NCI-H345 treated with DMSO at 0.1 percent for 48 hours (cell line): Measurements from ENCODE around the gene SYNGR3.
"Not testable (repeated sequence)": the region's sequence is repeated elsewhere in the genome, so short reads cannot be mapped to it uniquely, and the experiment has no call there.

ENCODE experiments used
- DNase-seq: peaks from one replicate; lab custom pipeline; 2025; ENCODE audit not compliant: unreplicated experiment; lab: John Stamatoyannopoulos, UW

SYNGR3 gene

GRCh38 chr16:1989209-1990100 is at the start of gene SYNGR3:
Gene SYNGR3 (plus strand): TSS chr16:1989970. CDS start chr16:1990103, 133 bp downstream.
- DNase-seq, result peak; percentile 34

- no peak for DNase-seq
Observed at GRCh38 chr16:1940273-1941161, 49.3 kb upstream of the SYNGR3 start.

GRCh38 chr16:1941162-1942046 is 48.4 kb upstream of the SYNGR3 start:
- no peak for DNase-seq

- no peak for DNase-seq
Observed at GRCh38 chr16:1942047-1942809, 47.5 kb upstream of the SYNGR3 start.

- DNase-seq, result peak; percentile 97
Observed at GRCh38 chr16:1942810-1943726, 46.7 kb upstream of the SYNGR3 start, which contains the start of gene MSRB1. Gene MSRB1 (minus strand): TSS chr16:1943199. CDS start chr16:1943156, 43 bp downstream.

- DNase-seq, result no peak
Observed at GRCh38 chr16:1944612-1945199, 45.1 kb upstream of the SYNGR3 start.

GRCh38 chr16:1945559-1946391 is 44.0 kb upstream of the SYNGR3 start:
- DNase-seq, result no peak

- no peak for DNase-seq
Observed at GRCh38 chr16:1946495-1947368, 43.0 kb upstream of the SYNGR3 start.

- no peak for DNase-seq
Observed at GRCh38 chr16:1947369-1947670, 42.5 kb upstream of the SYNGR3 start.

- no peak for DNase-seq
Observed at GRCh38 chr16:1949507-1949906, 40.3 kb upstream of the SYNGR3 start.

GRCh38 chr16:1950047-1950446 is 39.7 kb upstream of the SYNGR3 start:
- DNase-seq, result no peak

- no peak for DNase-seq
Observed at GRCh38 chr16:1950559-1950958, 39.2 kb upstream of the SYNGR3 start.

GRCh38 chr16:1953734-1954133 is 36.0 kb upstream of the SYNGR3 start:
- DNase-seq, result no peak

- not testable (repeated sequence) for DNase-seq
Observed at GRCh38 chr16:1957434-1958142, 32.2 kb upstream of the SYNGR3 start.

GRCh38 chr16:1958143-1958491 is 31.7 kb upstream of the SYNGR3 start:
- not testable (repeated sequence) for DNase-seq

- DNase-seq, result no peak
Observed at GRCh38 chr16:1958715-1959268, 31.0 kb upstream of the SYNGR3 start.
